Fibroblast of mammary gland (primary cell): ENCODE results near the gene PDE2A.
"Not testable (repeated sequence)": the region's sequence is repeated elsewhere in the genome, so short reads cannot be mapped to it uniquely, and the experiment has no call there.

Experiments
- DNase-seq: peaks from one replicate; pipeline ENCODE4 v3.0.0-alpha.2; 2010; ENCODE audit warnings: low read depth
- H3K4me3 ChIP-seq: 2 replicates; pipeline ENCODE4 v1.5.1; 2011; ENCODE audit warnings: low read depth, mild to moderate bottlenecking, low read length, moderate library complexity; ENCODE audit not compliant: control insufficient read depth
- TF ChIP-seq, protein P1 (sequence below): conservative IDR thresholded peaks from 2 replicates; pipeline ENCODE4 v1.5.1; 2011; ENCODE audit warnings: low read depth, low read length, inconsistent platforms; ENCODE audit not compliant: control insufficient read depth, insufficient read depth

PDE2A gene

GRCh38 chr11:72576243-72576595, 98.0 kb downstream of the PDE2A start:
- TF ChIP-seq, protein P1, sequence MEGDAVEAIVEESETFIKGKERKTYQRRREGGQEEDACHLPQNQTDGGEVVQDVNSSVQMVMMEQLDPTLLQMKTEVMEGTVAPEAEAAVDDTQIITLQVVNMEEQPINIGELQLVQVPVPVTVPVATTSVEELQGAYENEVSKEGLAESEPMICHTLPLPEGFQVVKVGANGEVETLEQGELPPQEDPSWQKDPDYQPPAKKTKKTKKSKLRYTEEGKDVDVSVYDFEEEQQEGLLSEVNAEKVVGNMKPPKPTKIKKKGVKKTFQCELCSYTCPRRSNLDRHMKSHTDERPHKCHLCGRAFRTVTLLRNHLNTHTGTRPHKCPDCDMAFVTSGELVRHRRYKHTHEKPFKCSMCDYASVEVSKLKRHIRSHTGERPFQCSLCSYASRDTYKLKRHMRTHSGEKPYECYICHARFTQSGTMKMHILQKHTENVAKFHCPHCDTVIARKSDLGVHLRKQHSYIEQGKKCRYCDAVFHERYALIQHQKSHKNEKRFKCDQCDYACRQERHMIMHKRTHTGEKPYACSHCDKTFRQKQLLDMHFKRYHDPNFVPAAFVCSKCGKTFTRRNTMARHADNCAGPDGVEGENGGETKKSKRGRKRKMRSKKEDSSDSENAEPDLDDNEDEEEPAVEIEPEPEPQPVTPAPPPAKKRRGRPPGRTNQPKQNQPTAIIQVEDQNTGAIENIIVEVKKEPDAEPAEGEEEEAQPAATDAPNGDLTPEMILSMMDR, result no peak
- H3K4me3 ChIP-seq, result no peak overlapping the region
- DNase-seq, result no peak

DNA sequence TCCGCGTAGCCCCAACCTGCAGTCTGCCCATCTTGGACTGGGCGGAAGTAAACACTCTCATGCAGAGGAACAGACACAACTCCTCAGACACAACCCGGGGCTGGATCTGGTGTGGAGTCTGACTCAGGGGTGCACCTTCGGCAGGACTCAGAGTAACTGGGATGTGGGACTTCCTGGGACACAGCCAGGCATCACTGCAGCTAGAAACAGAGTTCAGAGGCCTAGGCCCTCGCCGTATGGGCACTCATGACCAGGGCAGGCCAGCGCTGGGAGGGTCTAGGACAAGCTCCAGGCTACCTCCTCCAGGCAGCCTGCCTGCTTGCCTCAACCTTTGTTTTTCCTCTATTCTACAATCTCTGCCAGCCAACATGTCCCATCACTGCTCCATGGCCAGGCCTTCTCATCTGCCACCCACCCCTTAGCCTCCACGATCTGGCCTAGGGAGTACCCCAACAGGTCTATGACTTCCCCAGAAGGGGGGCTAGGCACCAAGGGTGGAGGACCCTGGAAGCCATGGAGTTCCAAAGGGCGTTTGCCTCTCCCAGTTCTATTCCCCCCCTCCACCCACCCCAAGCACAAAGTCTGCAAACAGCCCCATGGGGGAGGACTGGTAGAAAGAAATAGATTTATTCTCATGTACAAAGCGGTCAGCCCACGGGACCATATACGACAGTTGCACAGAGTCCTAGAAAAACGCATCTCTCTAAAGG, 98.5 kb downstream of the PDE2A start:
- no peak for DNase-seq
- TF ChIP-seq, protein P1, result no peak
- no peak overlapping the region for H3K4me3 ChIP-seq

DNA sequence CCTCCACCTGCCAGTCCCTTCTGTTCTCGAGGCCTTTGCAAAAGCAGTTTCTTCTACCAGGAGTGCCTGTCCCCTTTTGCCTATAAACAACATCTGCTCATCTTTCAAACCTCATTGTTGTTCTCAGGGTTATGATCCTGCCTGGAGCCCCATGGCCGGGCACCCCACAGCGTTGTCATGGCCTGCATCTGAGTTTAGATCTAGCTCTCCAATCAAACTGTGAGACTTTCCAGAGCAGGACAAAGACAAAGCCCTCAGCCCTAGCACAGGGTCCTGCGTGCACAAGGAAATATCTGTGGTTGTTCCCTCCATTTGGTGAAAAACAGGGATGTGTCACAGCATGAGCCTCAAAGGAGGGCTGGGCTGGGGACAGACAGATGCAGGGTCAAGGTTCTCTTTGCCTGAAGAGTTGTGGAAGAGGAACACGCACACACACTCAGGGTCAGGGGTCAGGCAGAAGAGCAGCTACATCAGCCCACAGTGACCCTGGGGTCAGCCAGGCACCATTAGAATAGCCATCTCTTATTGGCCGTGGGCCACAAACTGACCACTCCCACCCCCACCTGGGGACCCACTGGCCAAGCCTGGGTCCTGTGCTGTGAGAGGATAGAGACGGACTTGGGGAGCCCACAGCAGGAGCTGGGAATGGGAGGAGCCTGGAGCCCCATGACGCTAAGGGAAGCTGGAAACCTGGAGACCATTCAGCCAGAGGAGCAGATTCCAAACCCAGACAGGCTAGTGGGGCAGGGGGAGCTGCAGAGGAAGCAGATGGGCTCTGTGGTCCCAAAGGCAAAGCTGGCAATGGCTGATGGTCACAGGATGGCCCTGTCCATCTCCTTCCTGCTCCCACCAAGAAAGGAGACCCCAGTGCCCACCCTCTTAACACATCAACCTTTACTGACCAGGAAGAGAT, 99.4 kb downstream of the PDE2A start:
- TF ChIP-seq, protein P1, result no peak
- DNase-seq, result no peak
- H3K4me3 ChIP-seq, result no peak overlapping the region

- H3K4me3 ChIP-seq, result no peak overlapping the region
- no peak for DNase-seq
- TF ChIP-seq, protein P1, result no peak
Observed at GRCh38 chr11:72573855-72574445, 100.3 kb downstream of the PDE2A start.

GRCh38 chr11:72573072-72573854, 101.0 kb downstream of the PDE2A start:
- TF ChIP-seq, protein P1, result peak; percentile 69
- peak; percentile 42 for DNase-seq

GRCh38 chr11:72572540-72572939, 101.7 kb downstream of the PDE2A start:
- not testable (repeated sequence) for H3K4me3 ChIP-seq, DNase-seq

More at GRCh38 chr11:72573072-72573854, 101.0 kb downstream of the PDE2A start:
- no peak overlapping the region for H3K4me3 ChIP-seq
